Astrocyte of the cerebellum (primary cell): Measurements from ENCODE around the gene SEPTIN12.
A peak's percentile ranks its signal among the peaks of the same experiment; 100 is the strongest.

Experiments used
- DNase-seq: peaks from one replicate; pipeline ENCODE4 v3.0.0-alpha.2; 2011; ENCODE audit warnings: low read depth
- H3K4me3 ChIP-seq: 2 replicates; pipeline ENCODE4 v1.5.1; 2011; ENCODE audit warnings: mild to moderate bottlenecking, low read depth, low read length, moderate library complexity
- CTCF ChIP-seq: IDR thresholded peaks from 2 replicates; pipeline ENCODE4 v1.5.1; 2012; ENCODE audit warnings: low read length, low read depth, moderate library complexity, mild to moderate bottlenecking; ENCODE audit errors: missing control alignments
- in situ Hi-C: cut with HindIII; loops from 2 replicates; pipeline ENCODE4 v1.10.0; 2017; ENCODE audit warnings: low sequenced_read_pairs

SEPTIN12 gene

GRCh38 chr16:4803898-4804762 is 16.0 kb upstream of the SEPTIN12 start:
- no peak for TF ChIP-seq CTCF
- H3K4me3 ChIP-seq = no peak overlapping the region
- no peak for DNase-seq
- in situ Hi-C loops = no loop called here

- TF ChIP-seq CTCF = no peak
- in situ Hi-C loops = no loop called here
- peak overlapping the region; percentile 68 for H3K4me3 ChIP-seq
- no peak for DNase-seq
Observed at GRCh38 chr16:4803401-4803844, 15.3 kb upstream of the SEPTIN12 start.

GRCh38 chr16:4802659-4803287 is 14.6 kb upstream of the SEPTIN12 start:
- in situ Hi-C loops = no loop called here

GRCh38 chr16:4801962-4802658 is 14.0 kb upstream of the SEPTIN12 start, which contains the start of gene ROGDI:
Gene ROGDI (minus strand): TSS chr16:4802633. CDS start chr16:4802571, 62 bp downstream.
- no peak for TF ChIP-seq CTCF
- in situ Hi-C loops = no loop called here
- H3K4me3 ChIP-seq = peak within 1 kb of the TSS; percentile 68
- DNase-seq = peak; percentile 1

More at GRCh38 chr16:4802659-4803287, 14.6 kb upstream of the SEPTIN12 start:
- no peak for TF ChIP-seq CTCF
- peak; percentile 82 for DNase-seq
- H3K4me3 ChIP-seq = peak overlapping the region; percentile 68

GRCh38 chr16:4801051-4801961 is 13.2 kb upstream of the SEPTIN12 start:
- peak overlapping the region; percentile 68 for H3K4me3 ChIP-seq
- DNase-seq = no peak
- in situ Hi-C loops = no loop called here
- no peak for TF ChIP-seq CTCF
